ENCODE measurements around the gene ALK. TPM values are rescaled to one million over a fixed set of nuclear protein-coding genes. Genes with fewer than 3 reads are reported as not detected.
A peak's percentile ranks its signal among the peaks of the same experiment; 100 is the strongest.

Gene ALK
- total RNA-seq, 2 donors from 2014 or later, result 0.06 to 0.25 TPM

GRCh38 chr2:29638641-29639040 lies 282.7 kb downstream of the ALK start:
- DNase-seq (no peak), ATAC-seq (no peak)
- intact Hi-C loops (cut with DNase I, micrococcal nuclease), result no loop called here

GRCh38 chr2:29634916-29635315 lies 286.5 kb downstream of the ALK start:
- intact Hi-C loops (cut with DNase I, micrococcal nuclease), result no loop called here
- ATAC-seq (no peak), DNase-seq (no peak)

- DNase-seq, result no peak
- intact Hi-C loops (cut with DNase I, micrococcal nuclease), result no loop called here
- ATAC-seq, result no peak
These were observed 289.4 kb downstream of the ALK start for GRCh38 chr2:29632018-29632417.

- ATAC-seq, result no peak
- DNase-seq, result no peak
- intact Hi-C loops (cut with DNase I, micrococcal nuclease), result no loop called here
These were observed 291.9 kb downstream of the ALK start for GRCh38 chr2:29629495-29629894.

- intact Hi-C loops (cut with DNase I, micrococcal nuclease), result no loop called here
- DNase-seq, result no peak
- ATAC-seq, result no peak
These were observed 292.5 kb downstream of the ALK start for GRCh38 chr2:29628862-29629261.

GRCh38 chr2:29628108-29628745 lies 293.2 kb downstream of the ALK start:
- ATAC-seq, result no peak

GRCh38 chr2:29627279-29627711 lies 294.1 kb downstream of the ALK start:
- intact Hi-C loops (cut with DNase I, micrococcal nuclease), result no loop called here
- DNase-seq, result no peak
- no peak for ATAC-seq

More at GRCh38 chr2:29628108-29628745, 293.2 kb downstream of the ALK start:
- intact Hi-C loops (cut with DNase I, micrococcal nuclease), result no loop called here
- no peak for DNase-seq

GRCh38 chr2:29620890-29621289 lies 300.5 kb downstream of the ALK start:
- DNase-seq, result no peak
- ATAC-seq, result no peak
- intact Hi-C loops (cut with DNase I, micrococcal nuclease), result no loop called here

GRCh38 chr2:29619689-29620088 lies 301.7 kb downstream of the ALK start:
- intact Hi-C loops (cut with DNase I, micrococcal nuclease), result no loop called here
- ATAC-seq, result no peak
- no peak for DNase-seq

GRCh38 chr2:29618024-29618423 lies 303.4 kb downstream of the ALK start:
- ATAC-seq (peak; percentile 74), DNase-seq (no peak)
- intact Hi-C loops (cut with DNase I, micrococcal nuclease), result no loop called here

- no peak for DNase-seq
- intact Hi-C loops (cut with DNase I, micrococcal nuclease), result no loop called here
- no peak for ATAC-seq
These were observed 304.0 kb downstream of the ALK start for GRCh38 chr2:29617351-29617750.

GRCh38 chr2:29616569-29616968 lies 304.8 kb downstream of the ALK start:
- DNase-seq (no peak), ATAC-seq (no peak)
- intact Hi-C loops (cut with DNase I, micrococcal nuclease), result no loop called here

- DNase-seq, result no peak
- no peak for ATAC-seq
- intact Hi-C loops (cut with DNase I, micrococcal nuclease), result no loop called here
These were observed 305.5 kb downstream of the ALK start for GRCh38 chr2:29615841-29616240.

GRCh38 chr2:29615183-29615582 lies 306.2 kb downstream of the ALK start:
- intact Hi-C loops (cut with DNase I, micrococcal nuclease), result no loop called here
- no peak for DNase-seq
- ATAC-seq, result no peak

- no peak for DNase-seq
- no peak for ATAC-seq
These were observed 307.0 kb downstream of the ALK start for GRCh38 chr2:29614295-29614830.

GRCh38 chr2:29613792-29614266 lies 307.6 kb downstream of the ALK start:
- intact Hi-C loops (cut with DNase I, micrococcal nuclease), result no loop called here
- ATAC-seq (no peak), DNase-seq (no peak)

More at GRCh38 chr2:29614295-29614830, 307.0 kb downstream of the ALK start:
- intact Hi-C loops (cut with DNase I, micrococcal nuclease), result no loop called here

GRCh38 chr2:29613067-29613466 lies 308.3 kb downstream of the ALK start:
- DNase-seq (no peak), ATAC-seq (no peak)
- intact Hi-C loops (cut with DNase I, micrococcal nuclease), result no loop called here

GRCh38 chr2:29612568-29612967 lies 308.8 kb downstream of the ALK start:
- intact Hi-C loops (cut with DNase I, micrococcal nuclease), result no loop called here
- ATAC-seq, result no peak
- no peak for DNase-seq

- no peak for ATAC-seq
- no peak for DNase-seq
- intact Hi-C loops (cut with DNase I, micrococcal nuclease), result no loop called here
These were observed 309.5 kb downstream of the ALK start for GRCh38 chr2:29611850-29612249.

GRCh38 chr2:29611261-29611660 lies 310.1 kb downstream of the ALK start:
- DNase-seq (no peak), ATAC-seq (no peak)
- intact Hi-C loops (cut with DNase I, micrococcal nuclease), result no loop called here

GRCh38 chr2:29610569-29610968 lies 310.8 kb downstream of the ALK start:
- ATAC-seq (no peak), DNase-seq (no peak)
- intact Hi-C loops (cut with DNase I, micrococcal nuclease), result no loop called here

Data from left colon (tissue), 2 donors.